Epithelial cell of proximal tubule (primary cell): Measurements from ENCODE around the gene SBNO1. TPM values are rescaled to one million over a fixed set of nuclear protein-coding genes. Genes with fewer than 3 reads are reported as not detected.
A peak's percentile ranks its signal among the peaks of the same experiment; 100 is the strongest.

ENCODE experiments used
- DNase-seq: peaks from one replicate; pipeline ENCODE4 v3.0.0-alpha.2; 2011; ENCODE audit warnings: low read depth
- H3K4me3 ChIP-seq: 2 replicates; pipeline ENCODE4 v1.5.1; 2011; ENCODE audit warnings: low read depth, mild to moderate bottlenecking, low read length
- total RNA-seq: library from RNA; depleted of rRNA; stranded (reverse); fragments of >200 nt; gene quantifications from 2 replicates; pipeline ENCODE4 v1.2.3, GENCODE V29; 2015
- TF ChIP-seq, protein P1 (sequence below): conservative IDR thresholded peaks from 2 replicates; pipeline ENCODE4 v1.5.1; 2012; ENCODE audit warnings: low read depth, mild to moderate bottlenecking, low read length

The SBNO1 gene
- total RNA-seq, 1 donor from 2014 or later = 17.8 TPM

DNA sequence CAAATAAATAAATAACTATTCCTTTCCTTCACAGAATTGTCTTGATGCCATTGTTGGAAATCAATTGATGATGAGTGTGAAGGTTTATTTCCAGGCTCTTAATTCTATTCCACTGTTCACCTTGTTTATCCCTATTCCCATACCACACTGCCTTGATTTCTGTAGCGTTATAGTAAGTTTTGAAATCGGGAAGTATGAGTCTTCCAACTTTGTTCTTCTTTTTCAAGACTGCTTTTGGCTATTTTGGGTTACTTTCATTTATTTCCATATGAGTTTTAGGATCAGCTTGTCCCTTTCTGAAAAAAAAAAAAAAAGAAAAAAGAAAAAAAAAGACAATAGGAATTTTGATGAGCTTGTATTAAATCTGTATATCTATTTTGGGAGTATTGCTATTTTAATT is 83.7 kb downstream of the SBNO1 start:
- TF ChIP-seq, protein P1, sequence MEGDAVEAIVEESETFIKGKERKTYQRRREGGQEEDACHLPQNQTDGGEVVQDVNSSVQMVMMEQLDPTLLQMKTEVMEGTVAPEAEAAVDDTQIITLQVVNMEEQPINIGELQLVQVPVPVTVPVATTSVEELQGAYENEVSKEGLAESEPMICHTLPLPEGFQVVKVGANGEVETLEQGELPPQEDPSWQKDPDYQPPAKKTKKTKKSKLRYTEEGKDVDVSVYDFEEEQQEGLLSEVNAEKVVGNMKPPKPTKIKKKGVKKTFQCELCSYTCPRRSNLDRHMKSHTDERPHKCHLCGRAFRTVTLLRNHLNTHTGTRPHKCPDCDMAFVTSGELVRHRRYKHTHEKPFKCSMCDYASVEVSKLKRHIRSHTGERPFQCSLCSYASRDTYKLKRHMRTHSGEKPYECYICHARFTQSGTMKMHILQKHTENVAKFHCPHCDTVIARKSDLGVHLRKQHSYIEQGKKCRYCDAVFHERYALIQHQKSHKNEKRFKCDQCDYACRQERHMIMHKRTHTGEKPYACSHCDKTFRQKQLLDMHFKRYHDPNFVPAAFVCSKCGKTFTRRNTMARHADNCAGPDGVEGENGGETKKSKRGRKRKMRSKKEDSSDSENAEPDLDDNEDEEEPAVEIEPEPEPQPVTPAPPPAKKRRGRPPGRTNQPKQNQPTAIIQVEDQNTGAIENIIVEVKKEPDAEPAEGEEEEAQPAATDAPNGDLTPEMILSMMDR = no peak
- no peak overlapping the region for H3K4me3 ChIP-seq
- no peak for DNase-seq

DNA sequence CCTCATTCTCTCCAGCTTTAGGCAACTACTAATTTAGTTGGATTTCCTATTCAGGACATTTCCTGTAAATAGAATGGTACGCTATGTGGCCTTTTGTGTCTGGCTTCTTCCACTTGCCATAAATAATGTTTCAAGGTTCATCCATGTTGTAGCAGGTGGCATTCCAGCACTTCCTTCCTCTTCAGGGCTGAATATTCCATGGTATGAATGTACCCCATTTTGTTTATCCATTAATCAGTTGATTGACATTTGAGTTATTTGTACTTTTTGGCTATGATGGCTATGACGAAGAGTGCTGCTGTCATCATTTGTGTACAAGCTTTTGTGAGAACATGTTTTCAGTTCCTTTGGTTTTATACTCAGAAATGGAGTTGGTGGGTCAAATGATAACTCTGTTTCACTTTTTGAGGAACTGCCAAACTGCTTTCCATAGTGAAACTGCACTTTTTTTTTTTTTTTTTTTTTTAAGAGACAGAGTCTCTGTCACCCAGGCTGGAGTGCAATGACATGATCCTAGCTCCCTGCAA is 86.5 kb downstream of the SBNO1 start:
- H3K4me3 ChIP-seq = no peak overlapping the region
- no peak for DNase-seq
- TF ChIP-seq, protein P1 = no peak

DNA sequence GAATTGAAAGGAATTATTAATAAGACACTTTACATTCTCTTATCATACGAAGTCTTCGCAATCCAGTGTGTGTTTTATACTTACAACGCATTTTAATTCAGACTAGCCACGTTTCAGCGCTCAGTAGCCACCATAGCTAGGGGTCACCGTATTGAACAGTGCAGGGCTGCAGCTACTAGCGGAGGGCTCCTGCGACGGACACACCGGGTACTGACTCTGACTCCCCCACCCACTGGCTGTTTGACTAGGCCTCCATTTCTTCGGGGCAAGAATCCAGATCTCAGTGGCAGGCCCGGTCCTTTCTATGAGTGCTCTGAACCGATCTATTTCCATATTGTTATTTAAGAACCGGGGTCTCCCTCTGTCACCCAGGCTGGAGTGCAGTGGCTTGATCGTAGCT is 91.5 kb downstream of the SBNO1 start:
- no peak overlapping the region for H3K4me3 ChIP-seq
- no peak for DNase-seq
- TF ChIP-seq, protein P1 = no peak

DNA sequence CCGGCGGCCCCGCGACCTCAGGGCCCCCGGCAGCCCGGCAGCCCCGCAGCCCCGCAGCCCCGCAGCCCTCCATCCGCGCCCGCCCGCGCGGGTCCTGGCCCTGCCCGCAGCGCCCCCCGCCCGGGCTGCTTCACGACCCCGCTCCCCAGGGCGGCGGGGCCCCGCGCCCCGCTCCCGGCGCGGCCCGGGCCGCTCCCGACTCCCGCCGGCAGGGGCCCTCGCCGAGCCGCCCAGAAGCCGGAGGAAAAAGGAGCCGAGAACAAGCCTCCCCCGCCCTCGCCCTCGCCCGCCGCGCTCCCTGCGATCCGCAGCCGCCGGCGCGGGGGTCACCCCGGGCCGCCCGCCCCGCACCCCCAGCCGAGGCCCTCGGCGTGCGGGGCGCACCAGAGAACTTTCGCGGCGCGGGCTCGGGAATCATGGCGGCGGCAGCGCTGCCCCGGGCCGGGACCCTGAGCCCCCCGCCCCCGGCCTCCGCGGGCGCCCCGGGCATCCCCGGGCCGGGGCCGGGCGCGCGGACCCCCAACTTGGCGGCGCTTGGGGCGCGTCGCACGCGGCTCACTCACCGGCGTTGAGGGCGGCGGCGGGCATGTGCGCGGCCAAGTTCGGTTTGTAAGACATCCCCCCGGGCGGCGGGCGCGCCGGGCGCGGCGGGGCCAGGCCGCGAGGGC is 93.5 kb downstream of the SBNO1 start:
- peak overlapping the region; percentile 83 for H3K4me3 ChIP-seq
- DNase-seq = no peak
- TF ChIP-seq, protein P1 = peak; percentile 35

DNA sequence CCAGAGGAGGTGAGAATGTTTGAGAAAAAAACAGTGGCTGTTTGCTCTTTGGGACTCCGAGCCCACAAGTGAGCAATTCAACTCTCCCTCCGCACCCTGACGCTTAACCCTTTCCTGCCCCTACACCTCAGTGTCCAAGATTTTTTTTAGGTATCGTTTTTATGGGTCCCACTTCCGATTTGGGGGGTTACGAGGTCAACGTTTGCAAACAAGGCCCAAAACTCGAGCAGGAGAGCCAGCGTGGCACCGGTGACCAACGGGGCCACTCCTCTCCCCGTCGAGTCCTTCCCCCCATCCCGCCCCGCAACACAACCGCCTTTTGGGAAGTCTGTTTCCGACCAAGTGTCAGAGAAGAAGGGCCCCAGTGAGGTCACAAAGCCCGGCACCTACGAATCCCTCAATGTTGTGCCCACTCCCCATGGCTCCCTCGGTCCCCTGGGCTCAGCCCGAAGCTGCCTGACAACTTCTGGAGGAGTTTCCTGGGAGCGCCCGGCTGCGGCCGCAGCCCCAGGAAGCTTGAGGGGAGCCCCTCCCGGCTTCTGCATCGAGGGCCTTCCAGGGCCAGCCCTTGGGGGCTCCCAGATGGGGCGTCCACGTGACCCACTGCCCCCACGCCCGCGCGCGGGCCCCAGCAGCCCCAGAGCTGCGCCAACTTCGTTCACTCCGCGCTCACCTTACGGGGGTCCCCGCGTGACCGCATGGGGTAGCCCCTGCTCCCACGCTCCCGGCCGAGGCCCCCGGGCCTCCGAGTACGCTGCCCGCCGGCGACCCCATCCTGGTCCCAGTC is 94.2 kb downstream of the SBNO1 start:
- DNase-seq = no peak
- H3K4me3 ChIP-seq = peak overlapping the region; percentile 83
- TF ChIP-seq, protein P1 = no peak

DNA sequence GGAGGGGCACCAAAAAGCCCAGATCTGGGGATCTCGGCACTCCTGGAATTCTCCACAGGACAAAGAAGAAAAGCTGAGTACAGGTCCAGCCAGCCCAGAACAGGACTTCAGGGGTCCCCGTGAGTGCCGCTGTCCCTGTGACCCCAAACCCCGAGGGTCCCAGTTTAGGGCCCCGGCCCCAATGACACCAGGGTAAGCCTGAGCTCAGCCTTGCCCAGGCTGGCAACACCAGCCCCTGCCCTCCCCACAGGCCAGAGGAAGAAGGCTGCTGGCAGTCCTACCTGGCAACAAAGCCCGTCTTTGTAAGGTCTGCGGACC is 94.8 kb downstream of the SBNO1 start:
- H3K4me3 ChIP-seq = peak overlapping the region; percentile 83
- TF ChIP-seq, protein P1 = no peak
- DNase-seq = no peak
